Measurements from ENCODE around the gene WSCD2.

Gene WSCD2

GRCh38 chr12:108167974-108168373 lies 38.9 kb downstream of the WSCD2 start:
- H3K4me1 Mint-ChIP-seq = no peaks in the 10 kb centered on the region
- H3K9me3 Mint-ChIP-seq = no peaks in the 10 kb centered on the region
- H3K36me3 Mint-ChIP-seq (ENCODE audit: low read depth) = no peaks in the 10 kb centered on the region
- TF ChIP-seq CTCF (IDR thresholded peaks at IDR 0.05; ENCODE audit: unreplicated experiment in 3 of 3) = no peak
- H3K27me3 Mint-ChIP-seq (ENCODE audit: low read depth) = peaks cover 17% of the 10 kb centered on the region
- no peak overlapping the region for H3K27ac Mint-ChIP-seq
- H3K4me3 Mint-ChIP-seq = no peak overlapping the region

- no peaks in the 10 kb centered on the region for H3K4me1 Mint-ChIP-seq
- no peak overlapping the region for H3K27ac Mint-ChIP-seq
- no peak for TF ChIP-seq CTCF (IDR thresholded peaks at IDR 0.05; ENCODE audit: unreplicated experiment in 3 of 3)
- H3K9me3 Mint-ChIP-seq = no peaks in the 10 kb centered on the region
- peaks cover 19% of the 10 kb centered on the region for H3K27me3 Mint-ChIP-seq (ENCODE audit: low read depth)
- H3K36me3 Mint-ChIP-seq (ENCODE audit: low read depth) = no peaks in the 10 kb centered on the region
- H3K4me3 Mint-ChIP-seq = no peak overlapping the region
These were observed 40.6 kb downstream of the WSCD2 start for GRCh38 chr12:108169708-108170107.

GRCh38 chr12:108170164-108170563 lies 41.1 kb downstream of the WSCD2 start:
- Mint-ChIP-seq H3K4me1 (no peaks in the 10 kb centered on the region), H3K9me3 (no peaks in the 10 kb centered on the region), H3K27me3 (ENCODE audit: low read depth) (peaks cover 18% of the 10 kb centered on the region)

GRCh38 chr12:108172033-108172432 lies 42.9 kb downstream of the WSCD2 start:
- Mint-ChIP-seq H3K36me3 (ENCODE audit: low read depth) (no peaks in the 10 kb centered on the region), H3K27ac (no peak overlapping the region), H3K4me3 (no peak overlapping the region), H3K9me3 (no peaks in the 10 kb centered on the region), H3K4me1 (no peaks in the 10 kb centered on the region), H3K27me3 (ENCODE audit: low read depth) (peaks cover 17% of the 10 kb centered on the region)
- no peak for TF ChIP-seq CTCF (IDR thresholded peaks at IDR 0.05; ENCODE audit: unreplicated experiment in 3 of 3)

More at GRCh38 chr12:108170164-108170563, 41.1 kb downstream of the WSCD2 start:
- TF ChIP-seq CTCF (IDR thresholded peaks at IDR 0.05; ENCODE audit: unreplicated experiment in 3 of 3) = no peak
- Mint-ChIP-seq H3K36me3 (ENCODE audit: low read depth) (no peaks in the 10 kb centered on the region), H3K27ac (no peak overlapping the region), H3K4me3 (no peak overlapping the region)

- TF ChIP-seq CTCF (IDR thresholded peaks at IDR 0.05; ENCODE audit: unreplicated experiment in 3 of 3) = no peak
- H3K36me3 Mint-ChIP-seq (ENCODE audit: low read depth) = no peaks in the 10 kb centered on the region
- H3K4me3 Mint-ChIP-seq = no peak overlapping the region
- no peak overlapping the region for H3K27ac Mint-ChIP-seq
- H3K27me3 Mint-ChIP-seq (ENCODE audit: low read depth) = peaks cover 17% of the 10 kb centered on the region
- no peaks in the 10 kb centered on the region for H3K4me1 Mint-ChIP-seq
- peaks cover 1% of the 10 kb centered on the region for H3K9me3 Mint-ChIP-seq
These were observed 44.1 kb downstream of the WSCD2 start for GRCh38 chr12:108173160-108173559.

GRCh38 chr12:108173892-108174291 lies 44.8 kb downstream of the WSCD2 start:
- no peak overlapping the region for H3K27ac Mint-ChIP-seq
- H3K4me3 Mint-ChIP-seq = no peak overlapping the region
- H3K9me3 Mint-ChIP-seq = peaks cover 4% of the 10 kb centered on the region
- no peaks in the 10 kb centered on the region for H3K4me1 Mint-ChIP-seq
- no peak for TF ChIP-seq CTCF (IDR thresholded peaks at IDR 0.05; ENCODE audit: unreplicated experiment in 3 of 3)
- H3K36me3 Mint-ChIP-seq (ENCODE audit: low read depth) = no peaks in the 10 kb centered on the region
- peaks cover 13% of the 10 kb centered on the region for H3K27me3 Mint-ChIP-seq (ENCODE audit: low read depth)
